ENCODE results near the gene SBNO2. TPM values are rescaled to one million over a fixed set of nuclear protein-coding genes. Genes with fewer than 3 reads are reported as not detected.

Gene SBNO2
- total and polyA plus RNA-seq, 2 experiments from 2014 or later = 6.9 to 35.4 TPM

DNA sequence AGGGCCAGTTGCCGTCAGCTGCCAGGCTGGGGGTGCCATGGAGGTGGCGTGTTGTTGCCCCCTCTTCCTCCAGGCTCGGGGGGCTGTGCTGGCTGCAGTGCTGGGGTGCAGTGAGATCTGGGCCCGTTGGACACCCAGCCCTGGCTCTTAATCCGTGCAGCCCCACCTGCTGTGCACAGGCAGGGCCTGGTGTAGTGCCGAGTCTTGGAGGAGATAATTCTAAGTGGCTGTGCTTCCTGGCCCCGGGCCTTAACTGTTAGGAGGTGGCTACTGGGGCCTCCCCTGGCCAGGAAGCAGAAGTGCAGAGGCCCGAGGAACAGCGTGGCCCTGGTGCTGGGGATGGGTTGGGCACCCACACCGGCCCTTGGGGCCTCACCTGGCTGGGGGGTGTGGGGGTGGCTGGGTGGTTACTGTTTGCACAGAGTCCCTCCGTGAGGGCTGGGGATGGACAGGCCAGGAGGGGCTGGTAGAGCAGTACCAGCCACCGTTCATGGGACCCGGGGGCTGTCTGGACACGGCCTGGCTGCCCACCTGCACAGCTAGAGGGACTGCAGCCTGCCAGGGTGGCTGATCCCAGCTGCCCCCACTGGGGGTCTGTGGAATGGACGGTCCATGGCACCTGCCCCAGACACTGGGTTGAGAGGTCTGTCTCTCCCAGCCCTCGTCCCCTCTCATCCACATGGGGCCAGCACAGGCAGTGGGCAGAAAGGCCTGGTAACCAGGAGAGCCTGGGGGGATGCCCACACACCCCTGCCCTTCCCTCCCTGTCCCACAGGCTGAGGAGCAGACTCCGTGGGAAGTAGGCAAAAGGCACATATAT, 67.0 kb downstream of the SBNO2 start:
- H3K9me2 ChIP-seq (ENCODE audit: insufficient read depth) = no peaks in the 10 kb centered on the region
- peak; percentile 2; the same call in 2 of the 3 replicates for ATAC-seq
- peaks cover 6% of the 10 kb centered on the region; the same call in 1 of the 2 replicates for H3K4me1 ChIP-seq (ENCODE audit: insufficient read depth)
- Mint-ChIP-seq H3K27me3 (ENCODE audit: insufficient read depth, low read depth, poor library complexity) (peaks cover 19% of the 10 kb centered on the region), H3K4me3 (peak overlapping the region; percentile 34; the same call in 1 of the 3 replicates), H3K36me3 (ENCODE audit: low read depth) (peaks cover 12% of the 10 kb centered on the region), H3K4me1 (peaks cover 15% of the 10 kb centered on the region; the same call in 1 of the 3 replicates), H3K9me3 (no peaks in the 10 kb centered on the region), H3K27ac (no peak overlapping the region)
- TF ChIP-seq CTCF (conservative IDR thresholded peaks at IDR 0.05; ENCODE audit: low read depth in 2 of 2) (0 out of 4 replicates have a peak, but pooled peaks of 1 of the 2 experiments have one; percentile 7), ZNF114 (CRISPR knock-in tag; IDR thresholded peaks at IDR 0.05) (no peak), POLR2AphosphoS5 (IDR thresholded peaks at IDR 0.05; ENCODE audit: low read depth) (peak; percentile 15; the same call in 1 of the 2 replicates)
- 0 out of 2 replicates have a peak, but pooled peaks cover 3% of the 10 kb centered on the region for H3K36me3 ChIP-seq (ENCODE audit: insufficient read depth)
- no peaks in the 10 kb centered on the region; the same call in 1 of the 2 replicates for H4K20me1 ChIP-seq (replicated peaks; ENCODE audit: insufficient read depth)
- no peaks in the 10 kb centered on the region for H3K79me2 ChIP-seq (replicated peaks; ENCODE audit: insufficient read depth)
- 0 out of 2 replicates have a peak overlapping the region, but pooled peaks have one; percentile 76 for H3K27ac ChIP-seq (ENCODE audit: low read depth)
- no peak overlapping the region for H2AFZ ChIP-seq
- H3F3A ChIP-seq (replicated peaks; ENCODE audit: low read depth) = peaks cover 16% of the 10 kb centered on the region
- DNase-seq (ENCODE audit: low spot score) = peak; percentile 62
- no peak overlapping the region for H3K4me3 ChIP-seq
- H3K27me3 ChIP-seq (ENCODE audit: insufficient read depth) = no peaks in the 10 kb centered on the region
- H3K4me2 ChIP-seq = no peak overlapping the region

DNA sequence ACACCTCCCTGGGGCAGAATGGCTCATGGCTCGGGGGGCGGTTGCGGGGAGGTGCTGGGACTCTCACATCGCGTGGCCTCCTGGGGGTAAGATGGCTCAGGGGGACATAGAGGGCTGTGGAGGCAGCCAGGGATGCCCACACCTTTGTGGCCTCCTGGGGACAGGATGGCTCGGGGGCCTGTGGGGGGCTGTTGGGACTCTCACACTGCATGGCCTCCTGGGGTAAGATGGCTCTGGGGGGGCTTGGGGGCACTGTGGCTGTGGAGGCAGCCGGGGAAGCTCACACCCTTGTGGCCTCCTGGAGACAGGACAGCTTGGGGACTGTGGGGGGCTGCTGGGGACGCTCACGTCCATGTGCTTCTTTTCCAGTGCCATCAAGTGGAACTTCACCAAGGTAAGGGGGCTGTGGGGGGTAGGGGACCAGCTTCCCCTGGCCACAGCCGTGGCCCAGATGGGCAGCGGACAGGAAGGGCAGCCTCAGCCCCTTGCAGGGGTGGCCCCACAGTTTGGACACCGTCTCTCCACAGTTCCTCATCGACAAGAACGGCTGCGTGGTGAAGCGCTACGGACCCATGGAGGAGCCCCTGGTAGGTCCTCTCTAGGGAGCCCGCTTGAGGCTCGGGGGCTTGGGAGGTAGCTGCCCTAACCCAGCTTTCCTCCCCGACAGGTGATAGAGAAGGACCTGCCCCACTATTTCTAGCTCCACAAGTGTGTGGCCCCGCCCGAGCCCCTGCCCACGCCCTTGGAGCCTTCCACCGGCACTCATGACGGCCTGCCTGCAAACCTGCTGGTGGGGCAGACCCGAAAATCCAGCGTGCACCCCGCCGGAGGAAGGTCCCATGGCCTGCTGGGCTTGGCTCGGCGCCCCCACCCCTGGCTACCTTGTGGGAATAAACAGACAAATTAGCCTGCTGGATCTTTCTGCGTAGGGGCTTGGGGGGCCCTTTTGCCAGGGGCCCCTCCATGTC, 67.9 kb downstream of the SBNO2 start:
- Mint-ChIP-seq H3K27ac (no peak overlapping the region), H3K9me3 (no peaks in the 10 kb centered on the region), H3K4me1 (peaks cover 18% of the 10 kb centered on the region; the same call in 2 of the 3 replicates), H3K27me3 (ENCODE audit: insufficient read depth, low read depth, poor library complexity) (peaks cover 23% of the 10 kb centered on the region), H3K4me3 (peak overlapping the region; percentile 74; the same call in 2 of the 3 replicates), H3K36me3 (ENCODE audit: low read depth) (peaks cover 12% of the 10 kb centered on the region)
- no peak for ATAC-seq
- Histone ChIP-seq H3K4me2 (no peak overlapping the region; the same call in 1 of the 2 replicates), H4K20me1 (replicated peaks; ENCODE audit: insufficient read depth) (no peaks in the 10 kb centered on the region; the same call in 1 of the 2 replicates), H3K27me3 (ENCODE audit: insufficient read depth) (no peaks in the 10 kb centered on the region), H3K4me3 (no peak overlapping the region), H3F3A (replicated peaks; ENCODE audit: low read depth) (peaks cover 25% of the 10 kb centered on the region), H3K27ac (ENCODE audit: low read depth) (no peak overlapping the region), H3K9me2 (ENCODE audit: insufficient read depth) (no peaks in the 10 kb centered on the region), H3K4me1 (ENCODE audit: insufficient read depth) (peaks cover 11% of the 10 kb centered on the region), H2AFZ (no peak overlapping the region), H3K79me2 (replicated peaks; ENCODE audit: insufficient read depth) (no peaks in the 10 kb centered on the region), H3K36me3 (ENCODE audit: insufficient read depth) (0 out of 2 replicates have a peak, but pooled peaks cover 3% of the 10 kb centered on the region)
- TF ChIP-seq, protein P1, sequence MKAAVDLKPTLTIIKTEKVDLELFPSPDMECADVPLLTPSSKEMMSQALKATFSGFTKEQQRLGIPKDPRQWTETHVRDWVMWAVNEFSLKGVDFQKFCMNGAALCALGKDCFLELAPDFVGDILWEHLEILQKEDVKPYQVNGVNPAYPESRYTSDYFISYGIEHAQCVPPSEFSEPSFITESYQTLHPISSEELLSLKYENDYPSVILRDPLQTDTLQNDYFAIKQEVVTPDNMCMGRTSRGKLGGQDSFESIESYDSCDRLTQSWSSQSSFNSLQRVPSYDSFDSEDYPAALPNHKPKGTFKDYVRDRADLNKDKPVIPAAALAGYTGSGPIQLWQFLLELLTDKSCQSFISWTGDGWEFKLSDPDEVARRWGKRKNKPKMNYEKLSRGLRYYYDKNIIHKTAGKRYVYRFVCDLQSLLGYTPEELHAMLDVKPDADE (IDR thresholded peaks at IDR 0.05) = no peak
- TF ChIP-seq REST (IDR thresholded peaks at IDR 0.05; ENCODE audit: unreplicated experiment) = no peak
- no peak for TF ChIP-seq POLR2AphosphoS5 (IDR thresholded peaks at IDR 0.05; ENCODE audit: low read depth)
- no peak for TF ChIP-seq EZH2 (IDR thresholded peaks at IDR 0.05; ENCODE audit: low read depth, unreplicated experiment)
- TF ChIP-seq CREB1 (CRISPR knock-in tag; IDR thresholded peaks at IDR 0.05; ENCODE audit: low read depth) = no peak
- no peak for TF ChIP-seq STAT1 (IDR thresholded peaks at IDR 0.05; ENCODE audit: unreplicated experiment)
- no peak for DNase-seq (ENCODE audit: low spot score)

Measured in GM23338 (cell line).